H9 (cell line): Measurements from ENCODE around the gene DAPK1. TPM values are rescaled to one million over a fixed set of nuclear protein-coding genes. Genes with fewer than 3 reads are reported as not detected.

Source experiments
- DNase-seq: peaks from one replicate; pipeline ENCODE4 v3.0.0-alpha.2; 2017
- H2AFZ ChIP-seq: one replicate; pipeline ENCODE4 v1.6.1; 2013; ENCODE audit warnings: mild to moderate bottlenecking, low read length, control low read depth, moderate library complexity
- H2AK5ac ChIP-seq: 2 replicates; pipeline ENCODE4 v1.6.1; 2013; ENCODE audit warnings: low read length, control low read depth, mixed read lengths; ENCODE audit not compliant: insufficient read length
- H2BK120ac ChIP-seq: one replicate; pipeline ENCODE4 v1.6.1; 2013; ENCODE audit warnings: low read depth, mild to moderate bottlenecking, low read length, control low read depth, inconsistent platforms; ENCODE audit not compliant: poor library complexity, severe bottlenecking
- H2BK12ac ChIP-seq: 2 replicates; pipeline ENCODE4 v1.6.1; 2013; ENCODE audit warnings: low read length, control low read depth, mixed read lengths, low read depth; ENCODE audit not compliant: insufficient read length
- H2BK15ac ChIP-seq: 2 replicates; pipeline ENCODE4 v1.6.1; 2013; ENCODE audit warnings: low read depth, low read length, control low read depth
- H2BK20ac ChIP-seq: one replicate; pipeline ENCODE4 v1.6.1; 2013; ENCODE audit warnings: low read depth, mild to moderate bottlenecking, low read length, control low read depth, inconsistent platforms; ENCODE audit not compliant: poor library complexity, severe bottlenecking
- H2BK5ac ChIP-seq: 2 replicates; pipeline ENCODE4 v1.6.1; 2013; ENCODE audit warnings: low read length, control low read depth, mixed read lengths; ENCODE audit not compliant: insufficient read length
- H3K14ac ChIP-seq: 2 replicates; pipeline ENCODE4 v1.6.1; 2013; ENCODE audit warnings: low read length, control low read depth; ENCODE audit not compliant: insufficient read depth
- H3K18ac ChIP-seq: 2 replicates; pipeline ENCODE4 v1.6.1; 2013; ENCODE audit warnings: low read depth, mild to moderate bottlenecking, mixed read lengths, low read length, control low read depth; ENCODE audit not compliant: insufficient read length
- H3K23ac ChIP-seq: 2 replicates; pipeline ENCODE4 v1.6.1; 2013; ENCODE audit warnings: low read length, control low read depth, mixed read lengths, low read depth; ENCODE audit not compliant: insufficient read length
- H3K23me2 ChIP-seq: 2 replicates; pipeline ENCODE4 v1.6.1; 2013; ENCODE audit warnings: low read depth, mild to moderate bottlenecking, mixed read lengths, low read length, control low read depth; ENCODE audit not compliant: insufficient read length, poor library complexity, severe bottlenecking
- H3K27ac ChIP-seq: 2 replicates; pipeline ENCODE4 v1.5.1; 2013; ENCODE audit warnings: low read length, control low read depth, mixed read lengths, low read depth; ENCODE audit not compliant: insufficient read length
- H3K27me3 ChIP-seq: 2 replicates; pipeline ENCODE4 v1.6.1; 2013; ENCODE audit warnings: low read length, control low read depth, inconsistent platforms; ENCODE audit not compliant: insufficient read depth
- H3K4ac ChIP-seq: 2 replicates; pipeline ENCODE4 v1.6.1; 2013; ENCODE audit warnings: low read depth, mild to moderate bottlenecking, control low read depth, inconsistent platforms, low read length, moderate library complexity
- H3K4me1 ChIP-seq: 2 replicates; pipeline ENCODE4 v1.6.1; 2013; ENCODE audit warnings: low read length, control low read depth, inconsistent platforms; ENCODE audit not compliant: insufficient read depth
- H3K4me2 ChIP-seq: 2 replicates; pipeline ENCODE4 v1.6.1; 2013; ENCODE audit warnings: low read length, control low read depth, mixed read lengths; ENCODE audit not compliant: insufficient read length, insufficient read depth
- H3K56ac ChIP-seq: 2 replicates; pipeline ENCODE4 v1.6.1; 2013; ENCODE audit warnings: low read depth, mild to moderate bottlenecking, mixed read lengths, low read length, control low read depth; ENCODE audit not compliant: insufficient read length
- H3K79me1 ChIP-seq: 2 replicates; pipeline ENCODE4 v1.6.1; 2013; ENCODE audit warnings: low read depth, mild to moderate bottlenecking, moderate library complexity, low read length, control low read depth, inconsistent platforms; ENCODE audit not compliant: insufficient read depth, poor library complexity, severe bottlenecking
- H3K79me2 ChIP-seq: 2 replicates; pipeline ENCODE4 v1.6.1; 2013; ENCODE audit warnings: low read length, control low read depth, inconsistent platforms; ENCODE audit not compliant: insufficient read depth
- H3K9ac ChIP-seq: 2 replicates; pipeline ENCODE4 v1.6.1; 2013; ENCODE audit warnings: low read length, control low read depth, mixed read lengths; ENCODE audit not compliant: insufficient read length; ENCODE audit errors: extremely low read depth
- H3K9me3 ChIP-seq: one replicate; pipeline ENCODE4 v1.6.1; 2013; ENCODE audit warnings: low read depth, low read length, inconsistent platforms; ENCODE audit not compliant: control insufficient read depth
- H3T11ph ChIP-seq: one replicate; pipeline ENCODE4 v1.6.1; 2013; ENCODE audit warnings: mild to moderate bottlenecking, low read length, control low read depth, inconsistent platforms
- H4K20me1 ChIP-seq: one replicate; pipeline ENCODE4 v1.6.1; 2013; ENCODE audit not compliant: control insufficient read depth, insufficient read length, insufficient read depth
- H4K5ac ChIP-seq: 2 replicates; pipeline ENCODE4 v1.6.1; 2013; ENCODE audit warnings: low read depth, mild to moderate bottlenecking, mixed read lengths, low read length, control low read depth; ENCODE audit not compliant: insufficient read length
- H4K8ac ChIP-seq: replicated peaks from 2 replicates; pipeline ENCODE4 v1.6.1; 2013; ENCODE audit warnings: low read length, control low read depth, mixed read lengths, low read depth; ENCODE audit not compliant: insufficient read length
- H4K91ac ChIP-seq: 2 replicates; pipeline ENCODE4 v1.6.1; 2013; ENCODE audit warnings: low read depth, mild to moderate bottlenecking, moderate library complexity, mixed read lengths, low read length, control low read depth; ENCODE audit not compliant: insufficient read length
- H3K27ac Mint-ChIP-seq, 3 experiments: 2 replicates in 2 of 3; 3 replicates in 1 of 3; pipeline ENCODE4 v1.8.0; 2020 to 2021; ENCODE audit warnings: mixed read lengths in 3 of 3, mild to moderate bottlenecking in 1 of 3, moderate library complexity in 1 of 3
- H3K27me3 Mint-ChIP-seq: 2 replicates; pipeline ENCODE4 v1.8.0; 2021; ENCODE audit warnings: low read depth, mild to moderate bottlenecking, moderate library complexity, mixed read lengths
- H3K36me3 Mint-ChIP-seq, 3 experiments: 2 replicates in 2 of 3; 3 replicates in 1 of 3; pipeline ENCODE4 v1.8.0; 2020 to 2021; ENCODE audit warnings: low read depth in 3 of 3, mixed read lengths in 3 of 3; ENCODE audit not compliant: insufficient read depth in 1 of 3
- H3K4me1 Mint-ChIP-seq, 2 experiments: 2 replicates each; pipeline ENCODE4 v1.8.0; 2020; ENCODE audit warnings: mixed read lengths in 2 of 2
- H3K4me3 Mint-ChIP-seq, 2 experiments: 2 replicates in 1 of 2; 3 replicates in 1 of 2; pipeline ENCODE4 v1.8.0; 2020 to 2021; ENCODE audit warnings: mild to moderate bottlenecking in 2 of 2, mixed read lengths in 2 of 2, moderate library complexity in 1 of 2
- H3K9me3 Mint-ChIP-seq, 2 experiments: 2 replicates in 1 of 2; 3 replicates in 1 of 2; pipeline ENCODE4 v1.8.0; 2020; ENCODE audit warnings: mild to moderate bottlenecking in 2 of 2, mixed read lengths in 2 of 2, moderate library complexity in 1 of 2
- CTCF ChIP-seq: fragments of 200-600 bp; sonication (generic); conservative IDR thresholded peaks from 3 replicates; pipeline ENCODE4 v1.8.0; 2021; ENCODE audit warnings: antibody characterized with exemption, mild to moderate bottlenecking
- total RNA-seq: library from RNA; stranded (reverse); gene quantifications from 2 replicates; pipeline ENCODE4 v1.2.1, GENCODE V29; 2021

Gene DAPK1
- total RNA-seq, 1 experiment from 2014 or later: 79.4 TPM

- Mint-ChIP-seq H3K4me1 (peaks cover 6 to 25% of the 10 kb centered on the region in 2 experiments), H3K9me3 (no peaks in the 10 kb centered on the region), H3K36me3 (no peaks in the 10 kb centered on the region), H3K27me3 (peaks cover 16% of the 10 kb centered on the region), H3K27ac (no peak overlapping the region), H3K4me3 (no peak overlapping the region)
- no peak overlapping the region for H3K4ac ChIP-seq
- TF ChIP-seq CTCF: no peak
- no peak overlapping the region for H2BK120ac ChIP-seq
- no peak overlapping the region for H2AFZ ChIP-seq
- no peaks in the 10 kb centered on the region for H3K27me3 ChIP-seq
- H4K91ac ChIP-seq: no peak overlapping the region
- H3K23me2 ChIP-seq: no peaks in the 10 kb centered on the region
- H3T11ph ChIP-seq: no peak overlapping the region
- no peak overlapping the region for H2BK15ac ChIP-seq
- H3K9ac ChIP-seq: no peak overlapping the region
- H2BK5ac ChIP-seq: no peak overlapping the region
- H4K5ac ChIP-seq: no peak overlapping the region
- H3K79me1 ChIP-seq: no peaks in the 10 kb centered on the region
- H2BK20ac ChIP-seq: no peak overlapping the region
- no peaks in the 10 kb centered on the region for H3K9me3 ChIP-seq
- no peak overlapping the region for H4K8ac ChIP-seq
- H3K23ac ChIP-seq: no peak overlapping the region
- H3K27ac ChIP-seq: no peak overlapping the region
- DNase-seq: no peak
- H2AK5ac ChIP-seq: no peak overlapping the region
- no peak overlapping the region for H3K4me2 ChIP-seq
- H3K4me1 ChIP-seq: no peaks in the 10 kb centered on the region
- H3K79me2 ChIP-seq: no peaks in the 10 kb centered on the region
- H2BK12ac ChIP-seq: no peak overlapping the region
- H3K18ac ChIP-seq: no peak overlapping the region
- no peak overlapping the region for H3K14ac ChIP-seq
- H4K20me1 ChIP-seq: no peaks in the 10 kb centered on the region
- H3K56ac ChIP-seq: no peak overlapping the region
Observed at GRCh38 chr9:87490907-87491306, 6.8 kb upstream of the DAPK1 start.
